Heart left ventricle (tissue), 16 donors: ENCODE measurements around the gene DENND4C. TPM values are rescaled to one million over a fixed set of nuclear protein-coding genes. Genes with fewer than 3 reads are reported as not detected.

ENCODE experiments used
- ATAC-seq, 4 donors: fragments of 200-7000 bp; cut with Tn5 transposase; one replicate each; pipeline ENCODE4 v1.9.1; 2020 to 2022; ENCODE audit warnings: moderate library complexity in 4 of 4, mild to moderate bottlenecking in 3 of 4, moderate number of reproducible peaks in 1 of 4
- DNase-seq, 5 donors: peaks; one replicate each; pipeline ENCODE4 v3.0.0-alpha.2; 2020
- H3K27ac ChIP-seq, 12 donors: fragments of 200-600 bp; sonication (generic) in 4 of 12; one replicate each; pipeline versions ENCODE4 v1.5.0 to v1.8.0; 2016 to 2022; ENCODE audit warnings: mild to moderate bottlenecking in 2 of 12
- H3K27me3 ChIP-seq, 9 donors: fragments of 200-600 bp; sonication (generic) in 2 of 9; one replicate each; pipeline versions ENCODE4 v1.5.1 to v1.8.0; 2016 to 2022; ENCODE audit warnings: mild to moderate bottlenecking in 3 of 9
- H3K36me3 ChIP-seq, 9 donors: fragments of 200-600 bp; sonication (generic) in 2 of 9; one replicate each; pipeline versions ENCODE4 v1.5.0 to v1.8.0; 2018 to 2022; ENCODE audit warnings: mild to moderate bottlenecking in 2 of 9
- H3K4me1 ChIP-seq, 12 donors: fragments of 200-600 bp; sonication (generic) in 4 of 12; one replicate each; pipeline versions ENCODE4 v1.5.0 to v1.8.0; 2016 to 2022; ENCODE audit warnings: mild to moderate bottlenecking in 3 of 12
- H3K4me3 ChIP-seq, 12 donors: fragments of 200-600 bp; sonication (generic) in 4 of 12; one replicate each; pipeline versions ENCODE4 v1.5.0 to v1.8.0; 2017 to 2022; ENCODE audit warnings: mild to moderate bottlenecking in 9 of 12, moderate library complexity in 4 of 12
- H3K9me3 ChIP-seq, 12 donors: fragments of 200-600 bp; sonication (generic) in 4 of 12; one replicate each; pipeline versions ENCODE4 v1.5.0 to v1.8.0; 2016 to 2022; ENCODE audit warnings: mild to moderate bottlenecking in 1 of 12
- POLR2A ChIP-seq, 2 donors: fragments of 450-650 bp; IDR thresholded peaks; one replicate each; pipeline ENCODE4 v1.6.1; 2017; ENCODE audit warnings: antibody characterized with exemption in 2 of 2, mild to moderate bottlenecking in 2 of 2, moderate library complexity in 2 of 2
- WGBS, 4 donors: extraction: QIAGEN DNeasy Blood & Tissue Kit in 2 of 4; methylation state at CpG; one replicate each; pipeline versions ENCODE4 v1.1.5 to v1.1.7; 2013 to 2018; 5-methylcytosine and 5-hydroxymethylcytosine counted together
- intact Hi-C, 10 donors: fragments of 100-400 bp; cut with DNase I; formaldehyde crosslinking; loops; one replicate each; pipeline versions ENCODE4 v1.11.1 to v1.14.2; 2022
- polyA plus RNA-seq, 2 donors: library from polyadenylated mRNA; stranded (reverse); fragments of 200-250 nt; gene quantifications; one replicate each; pipeline ENCODE4 v1.2.3, GENCODE V29; 2013
- total RNA-seq, 9 donors: library from RNA; depleted of rRNA in 2 of 9; stranded (reverse); fragments of >200 nt in 2 of 9; fragmentation: NEBNext Ultra II Directional in 3 of 9; extraction: Animal tissue kit (Norgen Biotek cat#: 25700) in 3 of 9; gene quantifications; one replicate each; pipeline versions ENCODE4 v1.1.0 to v1.2.4, GENCODE V29; 2016 to 2023
- TF ChIP-seq, protein P1 (sequence below), 12 donors: fragments of 200-600 bp; sonication (generic) in 4 of 12; IDR thresholded peaks; one replicate each; pipeline versions ENCODE4 v1.5.0 to v1.8.0; 2018 to 2022; ENCODE audit warnings: antibody characterized with exemption in 12 of 12, mild to moderate bottlenecking in 5 of 12
- donor health status: ischemic (EF 13 %, LVEDD 7.1; RV severe dilation, severe dysfunction).
- donor health status: healthy with polysubstance abuse.
- donor health status: DM: no; HTN: yes; CAD: no.
- donor health status: DM: no; HTN: no; CAD: no.
- donor health status: ischemic (EF 25% LVEDD 6.9; RV normal size, moderate dysfunction).
- donor health status: ischemic (EF 25% LVEDD 5.7; RV mildly dilated, moderate dysfunction).
- donor health status: healthy.
- donor health status: DM: yes; HTN: yes; CAD: no.
- donor health status: ischemic (EF 35%, LVEDD 5.7; RV mildly dilated, moderate dysfunction).
- donor health status: nonischemic (EF 11% LVEDD 7.7; RV severe dilation, severe dysfunction).
- donor health status: DM: yes; HTN: yes; CAD: no.
- donor health status: PGD.
- donor health status: ischemic (EF 29% LVEDD 5.4; RV normal size, mild dysfunction).
- donor health status: nonischemic (EF 23%, LVEDD 6.1; RV moderate dilation, normal function).

Gene DENND4C
- total and polyA plus RNA-seq, 11 donors: 5.4 to 36.9 (median 22.8) TPM

- no peak for ATAC-seq
- H3K36me3 ChIP-seq: peaks cover 0 to 75% (median 69%) of the 10 kb centered on the region in 9 donors
Observed at GRCh38 chr9:19376931-19377330, 146.4 kb downstream of the DENND4C start.

GRCh38 chr9:19378164-19378563 is 147.7 kb downstream of the DENND4C start:
- Histone ChIP-seq H3K4me3 (peak overlapping the region in 4 of 12 donors; percentile 70 to 86 (median 76)), H3K4me1 (peaks cover 0 to 38% (median 18%) of the 10 kb centered on the region in 12 donors), H3K27me3 (no peaks in the 10 kb centered on the region), H3K9me3 (no peaks in the 10 kb centered on the region), H3K36me3 (peaks cover 0 to 63% (median 57%) of the 10 kb centered on the region in 9 donors), H3K27ac (peak overlapping the region in 2 of 12 donors; percentile 96 to 97)
- whole genome bisulfite sequencing, 4 donors: 86 to 88% (median 88%) methylated on average over 4 of the region's 4 CpGs
- TF ChIP-seq POLR2A (IDR thresholded peaks at IDR 0.05): no peak
- TF ChIP-seq, protein P1, sequence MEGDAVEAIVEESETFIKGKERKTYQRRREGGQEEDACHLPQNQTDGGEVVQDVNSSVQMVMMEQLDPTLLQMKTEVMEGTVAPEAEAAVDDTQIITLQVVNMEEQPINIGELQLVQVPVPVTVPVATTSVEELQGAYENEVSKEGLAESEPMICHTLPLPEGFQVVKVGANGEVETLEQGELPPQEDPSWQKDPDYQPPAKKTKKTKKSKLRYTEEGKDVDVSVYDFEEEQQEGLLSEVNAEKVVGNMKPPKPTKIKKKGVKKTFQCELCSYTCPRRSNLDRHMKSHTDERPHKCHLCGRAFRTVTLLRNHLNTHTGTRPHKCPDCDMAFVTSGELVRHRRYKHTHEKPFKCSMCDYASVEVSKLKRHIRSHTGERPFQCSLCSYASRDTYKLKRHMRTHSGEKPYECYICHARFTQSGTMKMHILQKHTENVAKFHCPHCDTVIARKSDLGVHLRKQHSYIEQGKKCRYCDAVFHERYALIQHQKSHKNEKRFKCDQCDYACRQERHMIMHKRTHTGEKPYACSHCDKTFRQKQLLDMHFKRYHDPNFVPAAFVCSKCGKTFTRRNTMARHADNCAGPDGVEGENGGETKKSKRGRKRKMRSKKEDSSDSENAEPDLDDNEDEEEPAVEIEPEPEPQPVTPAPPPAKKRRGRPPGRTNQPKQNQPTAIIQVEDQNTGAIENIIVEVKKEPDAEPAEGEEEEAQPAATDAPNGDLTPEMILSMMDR (IDR thresholded peaks at IDR 0.05): no peak
- intact Hi-C loops: loop anchor here in 7 of 10 donors (5.0 to 10.0 kb wide), 8 partner anchors 73 to 283 kb away; partner anchors contain the start of genes DENND4C (in 1 of the 7), HAUS6 (in 1 of the 7) and PLIN2 (in 1 of the 7)
- ATAC-seq: no peak
- no peak for DNase-seq

More at GRCh38 chr9:19376931-19377330, 146.4 kb downstream of the DENND4C start:
- WGBS, 4 donors: 49 to 62% (median 55%) methylated on average over 2 of the region's 2 CpGs
- Histone ChIP-seq H3K9me3 (no peaks in the 10 kb centered on the region), H3K4me1 (peaks cover 0 to 38% (median 18%) of the 10 kb centered on the region in 12 donors), H3K4me3 (peak overlapping the region in 1 of 12 donors; percentile 86), H3K27me3 (no peaks in the 10 kb centered on the region), H3K27ac (no peak overlapping the region)
- TF ChIP-seq, protein P1 (IDR thresholded peaks at IDR 0.05): no peak
- no peak for TF ChIP-seq POLR2A (IDR thresholded peaks at IDR 0.05)
- DNase-seq: no peak
- intact Hi-C loops: loop anchor here in 7 of 10 donors (5.0 to 10.0 kb wide), 8 partner anchors 72 to 282 kb away; partner anchors contain the start of genes DENND4C (in 1 of the 7), HAUS6 (in 1 of the 7) and PLIN2 (in 1 of the 7)

DNA sequence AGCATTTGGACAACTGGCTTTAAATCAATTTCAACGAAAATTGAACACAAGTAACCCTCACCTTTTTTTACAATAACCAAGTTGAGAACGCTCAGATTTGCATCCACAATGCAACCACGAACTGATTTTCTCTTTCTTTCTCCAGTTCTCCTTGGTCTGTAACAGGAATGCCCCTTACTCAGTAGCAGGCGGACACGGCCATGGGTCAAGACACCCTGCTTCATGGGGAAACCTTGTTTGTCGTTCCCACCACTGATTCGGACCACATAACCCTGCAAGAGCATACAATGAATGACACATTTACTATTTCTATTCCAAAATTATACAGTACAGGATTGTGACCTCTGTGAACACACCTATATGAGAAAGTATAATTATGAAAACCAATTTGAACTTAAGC is 148.2 kb downstream of the DENND4C start:
- WGBS, 4 donors: 39 to 51% (median 47%) methylated on average over 7 of the region's 7 CpGs
- no peak for ATAC-seq
- DNase-seq: no peak
- Histone ChIP-seq H3K27me3 (no peaks in the 10 kb centered on the region), H3K9me3 (no peaks in the 10 kb centered on the region), H3K36me3 (peaks cover 0 to 58% (median 52%) of the 10 kb centered on the region in 9 donors), H3K4me1 (peaks cover 0 to 38% (median 18%) of the 10 kb centered on the region in 12 donors), H3K27ac (peak overlapping the region in 5 of 12 donors; percentile 89 to 97 (median 95)), H3K4me3 (peak overlapping the region; percentile 44 to 86 (median 75))
- TF ChIP-seq, protein P1 (IDR thresholded peaks at IDR 0.05): no peak
- no peak for TF ChIP-seq POLR2A (IDR thresholded peaks at IDR 0.05)
- intact Hi-C loops: loop anchor here in 7 of 10 donors (5.0 to 10.0 kb wide), 8 partner anchors 74 to 284 kb away; partner anchors contain the start of genes DENND4C (in 1 of the 7), HAUS6 (in 1 of the 7) and PLIN2 (in 1 of the 7)

- H3K9me3 ChIP-seq: no peaks in the 10 kb centered on the region
- intact Hi-C loops: loop anchor here in 7 of 10 donors (5.0 to 10.0 kb wide), 8 partner anchors 74 to 284 kb away; partner anchors contain the start of genes DENND4C (in 1 of the 7), HAUS6 (in 1 of the 7) and PLIN2 (in 1 of the 7)
- H3K4me3 ChIP-seq: peak overlapping the region; percentile 44 to 86 (median 75)
- no peaks in the 10 kb centered on the region for H3K27me3 ChIP-seq
- TF ChIP-seq, protein P1 (IDR thresholded peaks at IDR 0.05): no peak
- no peak for TF ChIP-seq POLR2A (IDR thresholded peaks at IDR 0.05)
- H3K27ac ChIP-seq: peak overlapping the region; percentile 64 to 97 (median 91)
- H3K36me3 ChIP-seq: peaks cover 0 to 52% (median 46%) of the 10 kb centered on the region in 9 donors
- ATAC-seq (no peak), DNase-seq (no peak)
- WGBS, 4 donors: 7 to 10% (median 8%) methylated on average over 12 of the region's 12 CpGs
- H3K4me1 ChIP-seq: peaks cover 0 to 38% (median 18%) of the 10 kb centered on the region in 12 donors
Observed at GRCh38 chr9:19379283-19379682, 148.8 kb downstream of the DENND4C start.
